GM19463 (cell line): ENCODE results near the gene LHX6.

Experiments used
- ATAC-seq: cut with Tn5 transposase; IDR thresholded peaks from one replicate; pipeline ENCODE4 v1.9.1; 2021; ENCODE audit warnings: mild to moderate bottlenecking, moderate library complexity; ENCODE audit not compliant: unreplicated experiment

The LHX6 gene

DNA sequence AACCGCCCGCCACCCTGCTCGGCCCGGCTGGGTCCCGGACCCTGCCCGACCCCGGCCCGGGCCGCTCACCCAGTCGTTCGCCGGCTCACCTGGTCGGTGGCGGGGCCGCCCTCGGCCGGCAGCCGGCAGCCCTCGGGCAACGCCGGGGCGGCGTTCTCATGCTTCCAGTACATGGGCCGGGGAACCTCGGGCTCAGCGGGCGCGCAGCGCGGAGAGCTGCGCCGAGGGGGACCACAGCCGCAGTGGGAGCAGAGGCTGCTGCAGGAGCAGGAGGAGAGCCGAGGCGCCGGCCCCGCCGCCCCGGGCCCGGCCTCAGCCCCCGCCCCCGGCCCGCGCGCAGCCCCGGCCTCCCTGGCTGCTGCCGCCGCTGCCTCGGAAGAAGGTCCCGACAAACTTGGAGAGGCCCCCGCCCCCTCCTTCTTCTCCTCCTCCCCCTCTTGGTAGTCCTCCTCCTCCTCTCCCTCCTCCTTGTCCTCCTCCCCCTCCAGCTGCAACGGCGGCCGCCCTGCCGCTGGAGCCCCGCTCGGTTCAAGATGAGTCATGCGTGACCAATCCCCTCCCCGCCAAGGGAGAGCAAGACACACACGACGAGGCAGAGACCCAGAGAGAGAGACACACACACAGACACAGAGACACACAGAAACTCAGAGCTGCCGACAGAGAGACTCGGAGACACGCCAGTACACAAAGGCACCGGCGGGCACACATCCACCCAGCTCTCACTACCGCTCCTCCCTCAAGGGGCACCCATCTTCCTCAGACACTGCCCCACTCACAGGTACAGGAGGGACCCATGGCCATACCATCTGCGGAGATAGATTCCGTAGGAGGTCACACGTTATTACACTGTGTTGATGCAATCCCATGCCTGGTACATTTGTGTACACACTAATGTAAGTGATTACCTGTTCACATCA lies at the start of gene LHX6:
Gene LHX6 (minus strand): TSS at position 390 of the 917 bp plus-strand sequence. CDS start 217 bp downstream, at position 173.
- no peak for ATAC-seq

DNA sequence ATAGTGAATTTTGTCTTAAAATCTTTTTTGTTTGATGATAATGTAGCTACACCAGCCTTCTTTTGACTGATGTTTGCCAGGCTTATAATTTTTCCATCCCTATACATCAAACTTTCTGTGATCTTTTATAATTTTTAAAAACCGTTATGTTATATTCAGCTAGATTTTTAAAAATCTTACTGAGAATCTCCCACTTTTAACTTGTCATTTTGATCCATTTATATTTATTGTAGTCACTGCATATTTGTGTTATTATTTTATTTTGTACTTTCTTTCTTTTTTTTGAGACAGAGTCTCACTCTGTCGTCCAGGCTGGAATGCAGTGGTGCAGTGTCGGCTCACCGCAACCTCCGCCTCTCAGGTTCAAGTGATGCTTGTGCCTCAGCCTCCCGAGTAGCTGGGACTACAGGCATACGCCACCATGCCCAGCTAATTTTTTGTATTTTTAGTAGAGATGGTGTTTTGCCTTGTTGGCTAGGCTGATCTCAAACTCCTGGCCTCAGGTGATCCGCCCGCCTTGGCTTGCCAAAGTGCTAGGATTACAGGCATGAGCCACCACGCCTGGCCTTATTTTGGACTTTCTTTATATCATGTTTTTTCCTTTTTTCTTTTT lies 48.6 kb upstream of the LHX6 start:
- ATAC-seq, result no peak

DNA sequence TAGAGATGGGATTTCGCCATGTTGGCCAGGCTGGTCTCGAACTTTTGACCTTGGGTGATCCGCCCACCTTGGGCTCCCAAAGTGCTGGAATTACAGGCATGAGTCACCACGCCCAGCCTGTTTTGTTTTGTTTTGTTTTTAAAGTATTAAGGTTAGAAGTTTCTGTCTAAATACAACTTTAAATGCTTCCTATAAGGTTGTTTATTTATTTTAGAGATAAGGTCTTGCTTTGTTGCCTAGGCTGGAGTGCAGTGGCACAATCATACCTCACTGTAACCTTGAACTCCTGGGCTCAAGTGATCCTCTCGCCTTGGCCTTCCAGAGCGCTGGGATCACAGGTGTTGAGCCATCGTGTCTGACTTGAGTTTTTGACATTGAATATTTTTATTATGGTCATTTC lies 47.3 kb upstream of the LHX6 start:
- no peak for ATAC-seq

DNA sequence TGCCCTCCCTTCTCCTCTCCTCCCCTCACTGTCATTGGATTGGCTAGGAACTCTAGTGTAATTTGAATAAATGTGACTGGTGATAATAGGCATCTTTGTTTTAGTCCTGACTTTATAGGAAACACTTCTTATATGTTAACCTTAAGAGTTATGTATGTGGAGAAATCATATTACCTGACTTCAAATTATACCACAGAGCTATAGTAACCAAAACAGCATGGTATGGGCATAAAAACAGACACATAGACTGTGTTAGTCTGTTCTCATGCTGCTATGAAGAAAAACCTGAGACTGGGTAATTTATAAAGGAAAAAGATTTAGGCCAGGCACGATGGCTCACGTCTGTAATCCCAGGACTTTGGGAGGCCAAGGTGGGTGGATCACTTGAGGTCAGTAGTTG lies 45.3 kb upstream of the LHX6 start:
- ATAC-seq, result no peak

DNA sequence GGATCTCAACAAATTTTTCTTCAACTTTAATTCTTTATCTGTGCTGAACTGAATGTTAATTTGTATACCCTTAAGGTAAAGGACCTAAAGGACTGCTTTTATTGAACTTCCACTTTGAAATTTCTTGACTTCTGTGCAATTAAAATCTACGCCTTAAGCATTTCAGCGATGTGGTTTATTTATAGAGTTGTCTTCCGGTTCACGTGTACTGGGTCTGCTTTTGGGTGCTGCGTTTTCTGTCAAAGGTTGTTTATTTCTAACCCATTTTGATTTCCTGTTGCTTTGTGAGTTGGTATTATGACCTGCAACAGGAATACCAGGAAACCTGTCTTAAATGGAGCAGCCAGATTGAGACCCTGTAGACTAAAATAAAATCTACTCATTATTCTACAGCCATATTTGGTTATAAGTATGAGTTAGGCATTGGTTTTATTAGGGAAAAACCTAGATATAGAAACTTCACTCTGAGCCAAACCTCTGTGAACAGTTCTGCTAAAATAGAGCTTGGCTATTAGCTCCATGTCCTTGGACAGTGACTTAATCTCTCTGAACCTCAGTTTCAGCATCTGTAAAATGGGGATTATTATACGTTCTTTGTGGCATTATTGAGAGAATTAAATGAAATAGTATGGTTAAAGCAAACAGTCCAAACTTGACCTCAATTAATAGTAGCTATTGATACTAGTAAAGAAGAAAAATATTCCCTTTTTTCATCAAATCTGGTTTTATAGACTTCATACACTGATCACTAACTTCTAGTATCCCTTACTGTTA lies 39.5 kb upstream of the LHX6 start:
- no peak for ATAC-seq

DNA sequence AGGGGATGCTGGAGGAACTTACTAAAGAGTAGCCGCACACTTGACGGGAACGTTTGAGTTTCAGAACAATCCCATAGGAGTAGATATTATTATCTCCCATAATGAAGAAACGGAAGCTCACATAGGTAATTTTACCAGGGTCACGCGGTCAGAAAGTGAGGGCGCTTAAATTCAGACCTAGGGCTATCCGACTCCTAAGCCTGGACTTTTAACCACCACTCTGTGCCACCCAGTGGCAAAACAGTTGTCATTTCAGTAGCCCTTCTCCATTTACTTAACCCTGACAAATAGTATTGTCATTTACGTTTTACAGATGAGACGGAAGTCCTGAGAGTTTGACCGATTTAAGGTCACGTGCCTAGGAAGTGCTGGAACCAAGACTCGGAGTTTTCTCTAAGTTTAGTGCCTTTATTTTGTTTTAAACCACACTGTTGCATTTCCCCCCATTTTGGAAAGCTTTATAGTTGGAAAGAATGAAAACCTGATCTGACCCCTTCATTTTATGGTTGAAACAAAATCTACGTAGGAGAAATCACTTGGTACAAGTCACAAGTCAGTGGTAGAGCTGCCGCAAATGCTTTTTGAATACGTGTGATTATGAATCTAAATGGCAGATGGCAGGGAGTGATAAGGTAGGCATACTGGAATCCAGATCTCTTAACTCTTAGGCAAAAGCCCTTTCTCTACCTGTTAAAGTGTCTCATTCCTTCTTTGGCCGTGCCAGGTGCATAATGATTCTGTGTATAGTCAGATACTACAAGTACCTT lies 36.6 kb upstream of the LHX6 start:
- ATAC-seq, result peak; percentile 27

DNA sequence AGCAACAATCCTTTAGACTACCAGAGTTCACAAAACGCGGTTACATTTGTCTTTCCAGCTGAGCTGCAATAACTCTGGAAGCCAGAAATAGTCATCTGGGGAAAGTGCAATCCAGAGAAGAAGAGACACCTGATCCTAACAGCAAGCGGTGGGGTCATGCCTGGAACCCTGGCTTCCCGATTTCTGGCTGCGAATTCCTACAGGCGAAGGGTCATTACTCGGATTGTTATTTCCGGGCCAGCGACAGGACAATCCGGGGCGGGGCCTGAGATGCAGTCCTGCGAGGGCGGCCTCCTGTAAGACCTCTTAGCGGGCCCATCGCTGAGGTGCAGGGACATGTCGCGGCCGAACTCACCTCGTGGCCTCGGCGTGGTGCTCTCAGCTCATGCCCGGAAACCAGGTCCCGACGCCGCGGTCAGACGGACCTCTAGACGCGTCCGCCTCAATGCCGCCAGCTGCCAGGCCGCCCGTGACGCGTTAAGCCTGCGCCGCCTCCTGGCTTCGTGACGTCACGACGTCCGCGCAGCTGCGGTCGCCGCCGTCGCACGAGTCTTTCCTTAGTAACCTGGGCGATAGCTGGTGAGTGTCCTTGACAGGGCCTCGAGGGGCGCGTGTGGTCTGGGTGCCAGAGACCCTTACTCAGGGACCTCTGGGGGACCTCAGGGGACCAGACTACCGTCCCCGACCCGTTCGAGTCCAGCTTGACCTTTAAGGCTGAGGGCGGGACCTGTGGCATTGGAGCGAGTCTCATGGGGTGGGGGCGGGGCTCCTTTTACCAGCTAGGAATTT lies 35.8 kb upstream of the LHX6 start, which contains the start of the genes MRRF and RBM18:
Gene MRRF (plus strand): TSS at position 523 of the 789 bp plus-strand sequence. CDS start 6,010 bp downstream, outside the sequence.
Gene RBM18 (minus strand): TSS at position 481 of the 789 bp plus-strand sequence. CDS start 3,348 bp downstream, outside the sequence.
- ATAC-seq, result peak; percentile 86

DNA sequence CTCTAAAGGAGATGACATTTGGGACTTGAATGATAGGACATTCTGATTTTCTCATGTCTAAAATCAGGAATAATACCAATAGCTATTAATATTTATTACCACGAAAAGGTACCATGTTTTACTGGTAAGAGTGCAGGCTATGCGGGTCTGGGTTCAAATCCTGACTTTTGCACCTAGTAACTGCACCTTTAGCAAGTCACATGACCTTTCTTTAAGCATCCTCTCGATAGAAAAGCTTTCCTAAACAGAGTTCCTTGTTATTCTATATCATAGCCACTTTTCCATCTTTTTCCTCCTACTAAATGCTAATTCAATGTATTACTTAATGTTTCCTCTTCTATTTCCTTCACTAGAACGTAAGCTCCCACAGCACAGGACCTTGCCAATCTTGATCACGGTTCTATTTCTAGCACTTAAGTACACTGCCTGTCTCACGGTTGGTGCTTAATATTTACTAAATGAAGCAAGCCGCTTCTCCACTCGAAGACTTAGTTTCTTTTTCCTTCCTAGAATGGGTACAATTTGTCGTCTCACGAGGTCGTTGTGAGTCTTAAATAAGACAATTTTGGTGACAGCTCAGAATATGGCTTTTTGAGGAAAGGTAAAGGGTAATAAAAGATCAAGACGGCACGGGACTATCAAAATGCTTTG lies 35.1 kb upstream of the LHX6 start:
- no peak for ATAC-seq

DNA sequence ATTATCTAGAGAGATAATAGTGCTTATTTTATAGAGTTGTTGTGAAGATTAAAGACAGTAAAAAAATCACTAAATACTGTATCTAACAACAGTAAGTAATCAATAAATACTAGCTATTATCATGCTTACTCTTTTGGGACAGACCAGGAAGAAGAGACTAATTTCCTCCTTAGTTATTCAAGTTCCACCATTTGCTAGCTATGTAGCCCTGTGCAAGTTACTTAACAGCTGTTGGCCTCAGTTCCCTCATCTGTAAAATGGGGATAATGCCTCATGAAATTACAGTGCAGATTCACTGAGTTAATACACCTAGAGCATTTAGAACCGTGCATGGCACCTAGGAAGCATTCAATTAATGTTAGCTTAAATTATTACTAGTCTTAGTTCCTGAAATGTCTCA lies 33.3 kb upstream of the LHX6 start:
- no peak for ATAC-seq

DNA sequence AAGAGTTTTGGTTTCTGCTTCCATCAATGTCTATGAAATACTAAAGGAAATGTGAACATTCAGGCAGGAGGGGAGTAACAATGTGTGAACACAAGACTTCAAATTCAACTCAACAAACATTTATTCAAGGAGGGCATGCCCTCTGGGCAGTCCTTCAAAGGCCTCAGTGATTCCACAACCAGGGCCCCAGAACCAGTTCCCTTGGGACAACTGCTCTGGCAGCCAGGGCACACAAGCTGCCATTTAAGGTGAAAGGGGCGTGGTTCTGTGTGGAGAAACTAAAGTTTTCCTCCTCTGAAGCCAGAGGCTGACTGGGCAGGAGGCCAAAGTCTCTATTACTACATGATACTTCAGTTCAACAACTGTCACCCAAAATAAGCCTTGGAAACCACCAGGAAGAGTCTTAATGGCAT lies 32.7 kb upstream of the LHX6 start:
- no peak for ATAC-seq

DNA sequence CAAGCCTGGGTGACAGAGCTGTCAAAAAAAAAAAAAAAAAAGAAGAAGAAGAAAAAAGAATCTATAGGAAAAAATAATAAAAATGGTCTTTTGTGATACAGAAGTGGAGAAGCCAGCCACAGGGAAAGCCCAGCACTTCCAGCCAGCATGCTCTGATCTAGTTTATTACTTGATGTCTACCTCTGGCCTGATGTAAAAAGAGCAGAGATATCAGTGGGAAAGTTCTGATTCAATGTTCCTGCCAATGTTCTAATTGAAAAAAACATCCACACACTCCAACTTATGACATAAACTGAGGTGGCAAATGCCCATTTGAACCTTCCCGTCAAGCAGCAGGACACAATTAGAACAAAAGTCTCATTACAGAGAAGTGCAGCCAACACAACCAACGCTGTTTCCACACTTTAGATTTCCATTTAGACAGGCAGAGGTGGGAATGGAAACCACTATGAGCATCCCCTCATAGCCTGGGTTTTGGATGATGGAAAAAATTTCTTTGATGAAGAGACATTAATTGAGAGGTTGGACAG lies 30.2 kb upstream of the LHX6 start:
- ATAC-seq, result no peak

DNA sequence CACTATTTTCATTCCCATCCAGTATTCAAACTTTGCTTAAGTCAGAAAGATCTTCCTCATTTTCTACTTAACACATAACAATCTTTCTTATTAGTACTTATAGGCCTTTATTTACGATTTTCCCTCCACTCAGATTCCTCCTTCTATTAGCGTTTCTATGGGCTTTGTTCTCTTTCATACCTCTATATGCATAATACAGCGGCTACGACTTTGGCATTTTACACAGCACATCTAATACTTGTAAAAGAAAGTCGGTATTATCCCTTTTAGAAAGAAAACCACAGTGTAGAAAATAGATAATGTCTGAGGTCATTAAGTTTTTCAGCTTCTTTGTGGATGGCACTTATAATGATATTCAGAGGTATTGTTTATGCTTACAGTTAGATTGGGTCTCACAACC lies 27.4 kb upstream of the LHX6 start:
- ATAC-seq, result no peak

DNA sequence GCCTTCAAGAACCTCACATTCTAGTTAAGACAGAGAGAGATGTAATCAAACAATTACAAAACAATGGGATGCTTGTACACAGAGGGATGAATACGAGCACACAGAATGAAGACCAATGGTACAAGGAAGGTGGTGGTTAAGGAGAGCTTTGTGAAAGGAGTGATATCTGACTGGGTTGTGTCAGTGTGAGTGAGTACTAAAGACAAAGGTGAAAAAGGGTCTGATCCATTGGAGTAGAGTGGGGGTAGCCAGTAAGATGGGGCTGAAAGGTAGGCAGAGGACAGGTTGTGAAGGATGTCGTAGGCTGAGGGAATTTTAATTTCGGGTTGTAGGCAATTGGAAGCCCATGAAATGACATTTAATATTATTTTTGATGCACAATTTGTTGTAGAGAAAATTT lies 26.0 kb upstream of the LHX6 start:
- no peak for ATAC-seq

DNA sequence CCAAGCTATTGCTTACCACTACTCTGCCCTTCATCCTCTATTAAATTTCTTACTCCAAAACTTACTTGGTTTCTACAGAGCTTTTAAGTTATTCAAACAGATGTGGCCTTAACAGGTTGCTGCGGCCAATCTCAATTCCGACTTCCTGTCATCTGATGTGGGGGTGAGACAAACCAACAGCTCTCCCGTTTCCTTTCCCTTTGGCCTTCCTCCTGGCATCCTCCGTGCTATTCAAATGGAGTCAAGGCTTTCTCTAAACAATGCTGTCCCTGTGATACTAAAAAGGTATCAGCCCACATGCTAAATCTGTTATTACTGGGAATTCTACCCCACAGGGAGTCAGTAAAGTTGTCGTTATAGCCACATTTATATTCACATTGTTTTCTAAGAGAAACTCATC lies 24.0 kb upstream of the LHX6 start:
- ATAC-seq, result no peak

DNA sequence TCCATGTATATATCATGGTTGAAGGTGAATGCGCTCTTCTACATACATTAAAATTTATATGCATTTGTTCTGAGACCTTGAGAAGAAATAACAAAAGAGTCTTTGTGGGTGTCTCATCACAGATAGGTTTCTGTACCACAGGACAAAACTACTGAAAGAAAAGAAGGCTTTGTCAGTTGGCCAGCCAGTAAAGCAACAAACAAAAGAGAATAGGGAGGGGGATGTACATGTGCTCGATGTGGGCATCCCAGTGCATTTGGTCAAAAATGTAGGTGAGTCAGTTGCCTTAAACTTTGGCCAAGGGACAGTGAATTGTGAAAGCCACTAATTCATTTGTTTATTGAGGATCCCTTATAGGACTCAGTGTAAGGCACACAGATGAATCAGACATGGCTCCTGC lies 22.6 kb upstream of the LHX6 start:
- no peak for ATAC-seq

DNA sequence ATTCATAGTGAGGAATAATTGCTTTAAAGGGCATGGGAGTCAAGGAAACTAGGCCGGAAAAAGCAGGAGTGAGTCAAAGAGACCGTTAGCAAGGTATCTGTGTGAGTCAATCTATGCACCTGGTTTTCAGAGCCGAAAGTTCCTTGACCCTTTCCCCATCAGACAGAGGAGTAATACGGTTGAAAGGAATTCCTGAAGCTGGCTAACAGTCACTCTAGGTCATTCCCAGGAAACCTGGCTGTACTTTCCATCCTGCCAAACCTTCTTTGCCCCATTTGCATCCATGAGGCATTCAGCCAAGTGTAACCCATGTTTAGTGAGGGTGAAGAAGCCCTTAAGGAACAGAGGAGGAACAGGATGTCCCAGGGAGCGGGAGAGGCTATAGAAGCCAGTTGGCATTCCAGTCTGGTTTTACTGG lies 19.7 kb upstream of the LHX6 start:
- ATAC-seq, result no peak

DNA sequence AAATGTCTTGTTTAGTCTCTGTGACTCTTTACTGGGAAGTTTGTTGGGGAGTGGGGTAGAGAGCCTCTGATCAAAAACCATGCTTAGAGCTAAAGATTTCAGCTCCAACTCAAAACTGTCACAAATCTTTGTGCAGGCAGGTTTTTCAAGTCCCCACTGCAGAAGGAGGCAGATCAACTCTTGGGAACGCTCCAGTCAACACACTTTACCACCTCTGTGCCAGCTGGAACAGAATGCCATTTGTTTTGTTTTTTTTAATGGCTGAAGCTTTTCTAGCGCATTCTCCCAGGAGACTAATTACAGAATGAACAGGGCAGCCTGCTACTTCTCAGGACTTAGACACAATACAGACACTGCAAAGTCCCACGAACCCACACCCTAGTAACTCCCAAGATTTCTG lies 17.9 kb upstream of the LHX6 start:
- ATAC-seq, result no peak

DNA sequence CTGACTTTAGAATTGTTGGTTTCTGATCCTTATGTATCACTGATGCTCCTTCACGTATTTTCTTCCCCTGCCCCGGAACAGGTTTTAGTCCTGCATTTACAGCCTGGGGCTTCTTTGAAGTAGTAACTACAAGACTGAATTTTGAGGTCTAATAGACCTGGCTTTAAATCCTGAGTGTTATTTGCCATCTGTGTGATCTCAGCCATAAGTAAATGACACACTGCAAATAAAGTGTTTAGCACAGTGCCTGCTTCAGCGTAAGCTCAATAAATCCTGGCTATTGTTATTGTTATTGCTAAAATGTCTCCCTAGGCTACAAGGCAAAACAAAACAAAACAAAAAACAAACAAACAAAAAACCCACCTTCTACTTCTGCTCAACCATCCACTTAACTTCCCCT lies 15.6 kb upstream of the LHX6 start:
- ATAC-seq, result no peak

DNA sequence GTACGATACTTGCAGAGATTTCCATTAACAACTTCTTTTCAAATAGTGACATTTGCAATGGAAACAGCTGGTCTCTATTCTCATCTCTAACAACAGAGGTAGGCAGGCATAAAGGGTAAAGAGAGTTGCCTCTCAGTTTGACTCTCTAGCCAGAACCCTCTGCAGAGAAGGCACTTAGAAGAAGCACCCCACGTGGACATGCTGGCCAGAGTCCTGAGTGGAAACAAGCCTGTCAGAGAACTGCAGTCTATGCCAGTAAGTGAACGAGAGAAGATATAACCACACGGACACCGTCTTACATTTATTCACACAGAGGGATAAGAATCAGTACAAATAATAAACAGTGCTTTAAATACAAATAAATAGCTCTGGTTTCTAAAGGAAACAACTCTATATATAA lies 11.0 kb upstream of the LHX6 start:
- ATAC-seq, result no peak
